GM12878 (cell line): Measurements from ENCODE around the gene GDA.

Experiments used
- ATF3 ChIP-seq: IDR thresholded peaks from 2 replicates; pipeline ENCODE4 v1.6.1; 2011; ENCODE audit warnings: low read depth, mild to moderate bottlenecking, low read length, moderate library complexity, borderline replicate concordance; ENCODE audit errors: extremely low read depth
- BCL3 ChIP-seq: IDR thresholded peaks from 2 replicates; pipeline ENCODE4 v1.6.1; 2011; ENCODE audit warnings: borderline replicate concordance, low read depth, mild to moderate bottlenecking, moderate library complexity, low read length; ENCODE audit not compliant: insufficient read depth, poor library complexity, severe bottlenecking
- CHD2 ChIP-seq: IDR thresholded peaks from 2 replicates; pipeline ENCODE4 v1.6.1; 2011; ENCODE audit warnings: low read depth, low read length, improper control_type of control experiment, borderline replicate concordance
- CTCF ChIP-seq, 3 experiments: IDR thresholded peaks in 2 of 3; conservative IDR thresholded peaks in 1 of 3; 2 replicates each; pipeline ENCODE4 v1.5.1; 2011; ENCODE audit warnings: low read depth in 3 of 3, low read length in 3 of 3, mild to moderate bottlenecking in 3 of 3, control low read depth in 2 of 3, moderate library complexity in 2 of 3, inconsistent platforms in 1 of 3, mixed read lengths in 1 of 3; ENCODE audit not compliant: control insufficient read depth in 2 of 3, insufficient read depth in 1 of 3; ENCODE audit errors: extremely low read depth in 1 of 3
- ELK1 ChIP-seq: IDR thresholded peaks from 2 replicates; pipeline ENCODE4 v1.6.1; 2012; ENCODE audit warnings: low read depth, low read length, improper control_type of control experiment
- EP300 ChIP-seq, 2 experiments: fragments of 150-350 bp in 1 of 2; IDR thresholded peaks; 2 replicates each; pipeline ENCODE4 v1.6.1; 2011 to 2012; ENCODE audit warnings: low read depth in 2 of 2, low read length in 2 of 2, borderline replicate concordance in 1 of 2, improper control_type of control experiment in 1 of 2, inconsistent platforms in 1 of 2; ENCODE audit not compliant: control insufficient read depth in 1 of 2
- ESRRA ChIP-seq: IDR thresholded peaks from 2 replicates; pipeline ENCODE4 v1.6.1; 2012; ENCODE audit warnings: mild to moderate bottlenecking, low read length, improper control_type of control experiment
- IKZF1 ChIP-seq: fragments of 450-650 bp; conservative IDR thresholded peaks from 2 replicates; pipeline ENCODE4 v1.6.1; 2017; ENCODE audit warnings: antibody characterized with exemption, mild to moderate bottlenecking
- MXI1 ChIP-seq: fragments of 150-350 bp; IDR thresholded peaks from 2 replicates; pipeline ENCODE4 v1.6.1; 2011; ENCODE audit warnings: low read depth, mild to moderate bottlenecking, inconsistent platforms, low read length, improper control_type of control experiment
- POLR2AphosphoS5 ChIP-seq: IDR thresholded peaks from 2 replicates; pipeline ENCODE4 v1.6.1; 2011; ENCODE audit warnings: mild to moderate bottlenecking, low read length, inconsistent platforms
- ZBTB33 ChIP-seq: fragments of 450-650 bp; IDR thresholded peaks from 2 replicates; pipeline ENCODE4 v1.6.1; 2017; ENCODE audit warnings: mild to moderate bottlenecking

- TF ChIP-seq IKZF1: no peak
- TF ChIP-seq BCL3: no peak
- no peak for TF ChIP-seq CHD2
- TF ChIP-seq MXI1: no peak
- TF ChIP-seq CTCF (IDR thresholded peaks at IDR 0.05 in 2 of 3, conservative IDR thresholded peaks at IDR 0.05 in 1 of 3; ENCODE audit: control insufficient read depth in 2 of 3, extremely low read depth in 1 of 3, insufficient read depth in 1 of 3, low read depth in 3 of 3, low read length in 3 of 3): no peak
- TF ChIP-seq POLR2AphosphoS5: no peak
- TF ChIP-seq ATF3: no peak
- TF ChIP-seq ZBTB33: no peak
- TF ChIP-seq EP300 (IDR thresholded peaks at IDR 0.05; ENCODE audit: borderline replicate concordance in 1 of 2, control insufficient read depth in 1 of 2, low read depth in 2 of 2, low read length in 2 of 2): no peak
- TF ChIP-seq ELK1: no peak
- TF ChIP-seq ESRRA: no peak
These were observed 36.2 kb upstream of the GDA start for GRCh38 chr9:72113056-72113455.
